Fibroblast of lung (primary cell): Measurements from ENCODE around the gene EMC10. TPM values are rescaled to one million over a fixed set of nuclear protein-coding genes. Genes with fewer than 3 reads are reported as not detected.

Experiments used
- DNase-seq, 2 donors: peaks; one replicate each; pipeline versions ENCODE4 v3.0.0 to v3.0.0-alpha.2; 2010; ENCODE audit warnings: low read depth in 2 of 2
- H2AFZ ChIP-seq: 2 replicates; pipeline ENCODE4 v1.5.1; 2012; ENCODE audit warnings: low read length, control low read depth, inconsistent platforms
- H3K27ac ChIP-seq: 2 replicates; pipeline ENCODE4 v1.5.1; 2011; ENCODE audit warnings: low read length, control low read depth; ENCODE audit not compliant: insufficient read depth
- H3K27me3 ChIP-seq: 2 replicates; pipeline ENCODE4 v1.5.1; 2011; ENCODE audit warnings: mild to moderate bottlenecking, low read length; ENCODE audit not compliant: control insufficient read depth, insufficient read depth
- H3K36me3 ChIP-seq: 2 replicates; pipeline ENCODE4 v1.5.1; 2011; ENCODE audit warnings: low read length; ENCODE audit not compliant: control insufficient read depth, insufficient read depth
- H3K4me1 ChIP-seq: 2 replicates; pipeline ENCODE4 v1.5.1; 2011; ENCODE audit warnings: low read length; ENCODE audit not compliant: control insufficient read depth, insufficient read depth; ENCODE audit errors: extremely low read depth
- H3K4me2 ChIP-seq: 2 replicates; pipeline ENCODE4 v1.5.1; 2011; ENCODE audit warnings: low read length, control low read depth; ENCODE audit not compliant: insufficient read depth; ENCODE audit errors: extremely low read depth
- H3K4me3 ChIP-seq, 4 experiments: fragments of 200-600 bp in 1 of 4; sonication (generic) in 1 of 4; replicated peaks in 1 of 4; 2 replicates each; pipeline ENCODE4 v1.5.1; 2011 to 2016; ENCODE audit warnings: low read length in 4 of 4, low read depth in 3 of 4, mild to moderate bottlenecking in 3 of 4, control low read depth in 2 of 4, inconsistent platforms in 1 of 4, mixed read lengths in 1 of 4; ENCODE audit not compliant: insufficient read depth in 1 of 4; ENCODE audit errors: control extremely low read depth in 1 of 4
- H3K79me2 ChIP-seq: 2 replicates; pipeline ENCODE4 v1.5.1; 2012; ENCODE audit warnings: mild to moderate bottlenecking, low read length, inconsistent platforms; ENCODE audit not compliant: control insufficient read depth, insufficient read depth
- H3K9ac ChIP-seq: 2 replicates; pipeline ENCODE4 v1.5.1; 2011; ENCODE audit warnings: mild to moderate bottlenecking, low read length, control low read depth; ENCODE audit not compliant: insufficient read depth
- H3K9me3 ChIP-seq: 2 replicates; pipeline ENCODE4 v1.5.1; 2012; ENCODE audit warnings: low read depth, low read length; ENCODE audit not compliant: control insufficient read depth, insufficient read depth
- H4K20me1 ChIP-seq: 2 replicates; pipeline ENCODE4 v1.5.1; 2011; ENCODE audit warnings: low read length; ENCODE audit not compliant: control insufficient read depth, insufficient read depth; ENCODE audit errors: extremely low read depth
- EZH2 ChIP-seq: IDR thresholded peaks from 2 replicates; pipeline ENCODE4 v1.5.1; 2012; ENCODE audit warnings: low read length, control low read depth, mild to moderate bottlenecking; ENCODE audit errors: missing control alignments
- polyA plus RNA-seq, 2 donors: library from polyadenylated mRNA; depleted of rRNA in 1 of 2; stranded (reverse) in 1 of 2; unstranded in 1 of 2; fragments of >200 nt; gene quantifications; 2 replicates each; pipeline ENCODE4 v1.2.1, GENCODE V29; 2011 to 2012; ENCODE audit warnings: missing spikeins in 1 of 2
- total RNA-seq: library from RNA; depleted of rRNA; stranded (reverse); fragments of >200 nt; gene quantifications from 2 replicates; pipeline ENCODE4 v1.2.1, GENCODE V29; 2014
- TF ChIP-seq, protein P1 (sequence below), 2 donors: IDR thresholded peaks in 1 of 2; conservative IDR thresholded peaks in 1 of 2; 1 replicate in 1 of 2; 2 replicates in 1 of 2; pipeline ENCODE4 v1.5.1; 2011 to 2012; ENCODE audit warnings: low read length in 2 of 2, control low read depth in 1 of 2, inconsistent platforms in 1 of 2, low read depth in 1 of 2, mild to moderate bottlenecking in 1 of 2

EMC10 gene
- total and polyA plus RNA-seq, 2 donors (not counting 1 experiment from before 2014, with no cell fraction given): 40.8 to 42.7 TPM

DNA sequence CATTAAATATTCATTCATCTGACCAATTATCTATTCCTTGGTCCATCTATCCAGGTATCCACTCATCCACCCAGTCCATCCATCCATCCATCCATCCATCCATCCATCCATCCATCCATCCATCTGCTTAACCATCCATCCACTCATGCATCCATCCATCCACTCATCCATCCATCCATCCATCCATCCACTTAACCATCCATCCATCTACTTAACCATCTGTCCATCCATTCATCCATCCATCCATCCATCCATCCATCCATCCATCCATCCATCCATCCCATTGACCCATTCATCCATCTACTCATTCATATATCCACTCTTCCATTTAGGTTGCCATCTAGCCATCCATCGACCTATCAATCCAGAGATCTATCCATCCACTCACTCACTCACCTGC lies 32.2 kb upstream of the EMC10 start:
- DNase-seq: no peak
- Histone ChIP-seq H3K4me1 (no peaks in the 10 kb centered on the region), H2AFZ (no peak overlapping the region), H3K9ac (no peak overlapping the region), H3K27me3 (no peaks in the 10 kb centered on the region), H3K79me2 (no peaks in the 10 kb centered on the region), H3K36me3 (no peaks in the 10 kb centered on the region), H3K4me2 (no peak overlapping the region), H3K9me3 (no peaks in the 10 kb centered on the region), H3K4me3 (no peak overlapping the region), H4K20me1 (no peaks in the 10 kb centered on the region), H3K27ac (no peak overlapping the region)
- TF ChIP-seq, protein P1, sequence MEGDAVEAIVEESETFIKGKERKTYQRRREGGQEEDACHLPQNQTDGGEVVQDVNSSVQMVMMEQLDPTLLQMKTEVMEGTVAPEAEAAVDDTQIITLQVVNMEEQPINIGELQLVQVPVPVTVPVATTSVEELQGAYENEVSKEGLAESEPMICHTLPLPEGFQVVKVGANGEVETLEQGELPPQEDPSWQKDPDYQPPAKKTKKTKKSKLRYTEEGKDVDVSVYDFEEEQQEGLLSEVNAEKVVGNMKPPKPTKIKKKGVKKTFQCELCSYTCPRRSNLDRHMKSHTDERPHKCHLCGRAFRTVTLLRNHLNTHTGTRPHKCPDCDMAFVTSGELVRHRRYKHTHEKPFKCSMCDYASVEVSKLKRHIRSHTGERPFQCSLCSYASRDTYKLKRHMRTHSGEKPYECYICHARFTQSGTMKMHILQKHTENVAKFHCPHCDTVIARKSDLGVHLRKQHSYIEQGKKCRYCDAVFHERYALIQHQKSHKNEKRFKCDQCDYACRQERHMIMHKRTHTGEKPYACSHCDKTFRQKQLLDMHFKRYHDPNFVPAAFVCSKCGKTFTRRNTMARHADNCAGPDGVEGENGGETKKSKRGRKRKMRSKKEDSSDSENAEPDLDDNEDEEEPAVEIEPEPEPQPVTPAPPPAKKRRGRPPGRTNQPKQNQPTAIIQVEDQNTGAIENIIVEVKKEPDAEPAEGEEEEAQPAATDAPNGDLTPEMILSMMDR (conservative IDR thresholded peaks at IDR 0.05 in 1 of 2, IDR thresholded peaks at IDR 0.05 in 1 of 2; ENCODE audit: low read depth in 1 of 2, low read length in 2 of 2): no peak
- no peak for TF ChIP-seq EZH2

DNA sequence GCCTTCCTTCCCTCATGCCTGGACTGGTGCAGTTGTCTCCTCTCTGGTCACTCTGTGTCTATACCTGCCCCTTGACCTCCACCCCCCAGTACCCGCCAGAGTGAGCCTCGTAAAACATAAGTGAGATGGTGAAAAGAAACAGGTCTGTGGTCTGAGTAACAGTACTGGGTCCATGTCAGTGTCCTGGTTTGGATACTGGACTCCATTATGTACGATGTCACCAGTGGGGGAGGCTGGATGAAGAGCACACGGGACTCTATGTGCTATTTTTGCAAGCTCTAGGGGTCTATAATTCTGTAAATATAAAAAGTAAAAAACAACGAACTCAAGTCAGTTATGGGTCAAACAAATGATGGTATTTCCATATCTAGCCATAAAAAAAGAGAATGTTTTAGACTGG lies 29.3 kb upstream of the EMC10 start:
- Histone ChIP-seq H3K4me3 (no peak overlapping the region), H2AFZ (no peak overlapping the region), H3K36me3 (no peaks in the 10 kb centered on the region), H3K9ac (no peak overlapping the region), H3K9me3 (no peaks in the 10 kb centered on the region), H3K4me1 (no peaks in the 10 kb centered on the region), H3K27ac (no peak overlapping the region), H4K20me1 (no peaks in the 10 kb centered on the region), H3K4me2 (no peak overlapping the region), H3K27me3 (no peaks in the 10 kb centered on the region), H3K79me2 (no peaks in the 10 kb centered on the region)
- no peak for DNase-seq
- no peak for TF ChIP-seq EZH2
- TF ChIP-seq, protein P1 (conservative IDR thresholded peaks at IDR 0.05 in 1 of 2, IDR thresholded peaks at IDR 0.05 in 1 of 2; ENCODE audit: low read depth in 1 of 2, low read length in 2 of 2): no peak

DNA sequence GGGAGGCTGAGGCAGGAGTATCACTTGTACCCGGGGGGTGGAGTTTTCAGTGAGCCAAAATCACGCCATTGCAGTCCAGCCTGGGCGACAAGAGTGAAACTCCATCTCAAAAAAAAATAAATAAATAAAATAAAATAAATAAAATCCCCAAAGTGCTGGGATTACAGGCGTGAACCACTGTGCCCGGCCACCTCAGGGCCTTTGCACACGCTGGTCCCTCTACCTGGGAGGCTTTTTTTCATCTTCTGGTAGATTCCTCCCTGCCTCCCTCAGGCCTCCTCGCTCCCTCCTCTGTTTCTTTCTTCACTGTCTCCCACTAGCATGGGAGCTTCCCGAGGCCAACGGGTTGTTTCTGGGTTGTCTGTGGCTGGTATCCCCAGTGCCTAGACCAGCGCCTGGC lies 28.6 kb upstream of the EMC10 start:
- H3K9me3 ChIP-seq: no peaks in the 10 kb centered on the region
- H2AFZ ChIP-seq: no peak overlapping the region
- no peak overlapping the region for H3K27ac ChIP-seq
- no peak for DNase-seq
- no peaks in the 10 kb centered on the region for H3K36me3 ChIP-seq
- no peak overlapping the region for H3K4me2 ChIP-seq
- H3K4me3 ChIP-seq: no peak overlapping the region
- H3K27me3 ChIP-seq: no peaks in the 10 kb centered on the region
- no peak overlapping the region for H3K9ac ChIP-seq
- no peaks in the 10 kb centered on the region for H3K4me1 ChIP-seq
- TF ChIP-seq, protein P1 (conservative IDR thresholded peaks at IDR 0.05 in 1 of 2, IDR thresholded peaks at IDR 0.05 in 1 of 2; ENCODE audit: low read depth in 1 of 2, low read length in 2 of 2): no peak
- no peak for TF ChIP-seq EZH2
- H4K20me1 ChIP-seq: no peaks in the 10 kb centered on the region
- no peaks in the 10 kb centered on the region for H3K79me2 ChIP-seq
